K562 (cell line): ENCODE data around the gene DHX29. TPM values are rescaled to one million over a fixed set of nuclear protein-coding genes. Genes with fewer than 3 reads are reported as not detected.

ENCODE experiments used
- ATAC-seq: fragments of 200-7000 bp; cut with Tn5 transposase; 3 replicates; pipeline ENCODE4 v1.9.1; 2020; ENCODE audit warnings: moderate library complexity
- BruUV-seq: library from RNA; stranded (reverse); fragments of 400-500 nt; replicated peaks from 2 replicates; lab custom pipeline; 2021; lab: Mats Ljungman, UMichigan
- CTCF ChIA-PET: fragments of 300-600 bp; formaldehyde crosslinking; extraction: SDS; loops from one replicate; lab custom pipeline; 2021; ENCODE audit warnings: low intra/inter-chr PET ratio; lab: Yijun Ruan, JAX
- POLR2A ChIA-PET: fragments of 300-600, 350-650 bp; sonication (Branson Sonifier 250); formaldehyde crosslinking; extraction: SDS; loops from one replicate; lab custom pipeline; 2021; ENCODE audit warnings: antibody characterized with exemption, inconsistent platforms; lab: Yijun Ruan, JAX
- DNase-seq, 4 experiments: peaks; one replicate each; pipeline versions ENCODE4 v3.0.0 to v3.0.0-alpha.2; 2011 to 2018; ENCODE audit warnings: low spot score in 3 of 4, mixed read lengths in 3 of 4; ENCODE audit errors: extremely low read depth in 1 of 4
- FAIRE-seq: peaks from 2 replicates; lab custom pipeline; 2011; peaks lifted over from hg19 to GRCh38; lab: Jason Lieb, UNC
- H2AFZ ChIP-seq: 2 replicates; pipeline ENCODE4 v1.6.0; 2011; ENCODE audit warnings: low read depth, low read length, control low read depth, inconsistent platforms
- H3K27ac ChIP-seq: fragments of 200-600 bp; 3 replicates; pipeline ENCODE4 v1.8.0; 2011; ENCODE audit warnings: low read depth, mild to moderate bottlenecking, control low read depth, inconsistent platforms, low read length, moderate library complexity, mixed read lengths; ENCODE audit errors: extremely low read depth
- H3K27me3 ChIP-seq, 2 experiments: fragments of 300-600 bp in 1 of 2; 2 replicates in 1 of 2; 3 replicates in 1 of 2; pipeline versions ENCODE4 v1.6.0 to v1.8.0; 2011; ENCODE audit warnings: inconsistent platforms in 2 of 2, low read length in 2 of 2, mild to moderate bottlenecking in 1 of 2, mixed read lengths in 1 of 2, moderate library complexity in 1 of 2; ENCODE audit not compliant: control insufficient read depth in 2 of 2, insufficient read depth in 2 of 2
- H3K36me3 ChIP-seq: fragments of 300-600 bp; 3 replicates; pipeline ENCODE4 v1.8.0; 2011; ENCODE audit warnings: mild to moderate bottlenecking, low read length, inconsistent platforms; ENCODE audit not compliant: control insufficient read depth, insufficient read depth
- H3K4me1 ChIP-seq, 2 experiments: fragments of 200-600 bp in 1 of 2; replicated peaks in 1 of 2; 2 replicates in 1 of 2; 3 replicates in 1 of 2; pipeline versions ENCODE4 v1.5.1 to v1.8.0; 2011; ENCODE audit warnings: inconsistent platforms in 2 of 2, low read length in 2 of 2, mild to moderate bottlenecking in 1 of 2, mixed read lengths in 1 of 2, moderate library complexity in 1 of 2; ENCODE audit not compliant: control insufficient read depth in 2 of 2, insufficient read depth in 2 of 2
- H3K4me2 ChIP-seq: 2 replicates; pipeline ENCODE4 v1.6.1; 2011; ENCODE audit warnings: low read length, control low read depth, inconsistent platforms, mixed read lengths; ENCODE audit not compliant: insufficient read depth
- H3K4me3 ChIP-seq: fragments of 200-600 bp; sonication (generic), shearing (Covaris generic); 2 replicates; pipeline ENCODE4 v1.5.1; 2016; ENCODE audit warnings: control low read depth, inconsistent platforms
- H3K79me2 ChIP-seq: fragments of 200-600 bp; 3 replicates; pipeline ENCODE4 v1.8.0; 2011; ENCODE audit warnings: low read length, inconsistent platforms; ENCODE audit not compliant: control insufficient read depth, insufficient read depth
- H3K9ac ChIP-seq, 2 experiments: 2 replicates each; pipeline versions ENCODE4 v1.6.0 to v1.6.1; 2011; ENCODE audit warnings: low read depth in 2 of 2, low read length in 2 of 2, control low read depth in 1 of 2, inconsistent platforms in 1 of 2, mild to moderate bottlenecking in 1 of 2, mixed read lengths in 1 of 2; ENCODE audit not compliant: insufficient read depth in 1 of 2
- H3K9me1 ChIP-seq: one replicate; pipeline ENCODE4 v1.6.0; 2011; ENCODE audit warnings: inconsistent platforms, mild to moderate bottlenecking, low read length, moderate library complexity; ENCODE audit not compliant: control insufficient read depth, insufficient read depth
- H3K9me3 ChIP-seq: replicated peaks from 2 replicates; pipeline ENCODE4 v1.5.1; 2011; ENCODE audit warnings: low read depth, low read length, inconsistent platforms; ENCODE audit not compliant: control insufficient read depth, insufficient read depth
- H4K20me1 ChIP-seq: replicated peaks from 2 replicates; pipeline ENCODE4 v1.6.1; 2011; ENCODE audit warnings: low read length, inconsistent platforms, mixed read lengths; ENCODE audit not compliant: control insufficient read depth, insufficient read depth
- ARNT ChIP-seq, 2 experiments: fragments of 450-650 bp; IDR thresholded peaks; 2 replicates each; pipeline ENCODE4 v1.6.1; 2016; ENCODE audit warnings: mild to moderate bottlenecking in 1 of 2
- ZC3H4 ChIP-seq: sonication (generic); formaldehyde crosslinking; IDR thresholded peaks from 2 replicates; pipeline ENCODE4 v1.9.0; 2021; ENCODE audit warnings: missing genetic modification reagents, borderline replicate concordance
- ZNF551 ChIP-seq: fragments of 250-450 bp; sonication (Bioruptor Pico); IDR thresholded peaks from 2 replicates; pipeline ENCODE4 v1.5.0; 2021; ENCODE audit warnings: mild to moderate bottlenecking, moderate library complexity
- WGBS: fragments of 100-300 bp; shearing (Covaris generic); methylation state at CpG from one replicate; pipeline ENCODE4 v1.1.6; 2016; ENCODE audit warnings: low coverage, mixed read lengths; ENCODE audit not compliant: insufficient coverage; ENCODE audit errors: missing lambda C conversion rate; 5-methylcytosine and 5-hydroxymethylcytosine counted together
- in situ Hi-C: fragments of 300-500 bp; cut with MboI; formaldehyde crosslinking; loops from 4 replicates; pipeline ENCODE4 v1.15.0; 2018; ENCODE audit warnings: inconsistent platforms, mixed read lengths
- intact Hi-C: fragments of 100-400 bp; cut with micrococcal nuclease; formaldehyde crosslinking; loops from 2 replicates; pipeline ENCODE4 v1.14.2; 2022
- polyA plus RNA-seq, 8 experiments: library from polyadenylated mRNA; depleted of rRNA in 4 of 8; stranded (reverse) in 5 of 8; unstranded in 3 of 8; fragments of >200 nt; fragmentation: Nextera tagmentation in 2 of 8; fragmentation: Illumina TruSeq in 1 of 8; extraction: Ambion mirVana in 2 of 8; extraction: Trizol in 1 of 8; gene quantifications; 2 replicates each; pipeline versions ENCODE4 v1.2.1 to v1.2.3, GENCODE V29; 2011 to 2014; ENCODE audit warnings: inconsistent platforms in 1 of 8, missing spikeins in 1 of 8
- total RNA-seq, 7 experiments: library from RNA; depleted of rRNA in 6 of 7; stranded (reverse); fragments of >200 nt in 6 of 7; fragmentation: Illumina TruSeq in 2 of 7; extraction: Trizol in 2 of 7; gene quantifications; 2 replicates each; pipeline versions ENCODE4 v1.2.1 to v1.2.3, GENCODE V29; 2011 to 2021; ENCODE audit warnings: low replicate concordance in 1 of 7
- TF ChIP-seq, protein P1 (sequence below), 2 experiments: IDR thresholded peaks in 1 of 2; conservative IDR thresholded peaks in 1 of 2; 2 replicates each; pipeline ENCODE4 v1.6.1; 2016; ENCODE audit warnings: low read depth in 2 of 2, mild to moderate bottlenecking in 1 of 2, missing compliant biosample characterization in 1 of 2, missing genetic modification characterization in 1 of 2, moderate library complexity in 1 of 2
- TF ChIP-seq, protein P2 (sequence below), 2 experiments: IDR thresholded peaks; 2 replicates each; pipeline ENCODE4 v1.6.1; 2011; ENCODE audit warnings: borderline replicate concordance in 1 of 2, control low read depth in 1 of 2, low read depth in 1 of 2, low read length in 1 of 2, mild to moderate bottlenecking in 1 of 2, mixed read lengths in 1 of 2, moderate library complexity in 1 of 2; ENCODE audit not compliant: insufficient read depth in 1 of 2, insufficient read length in 1 of 2, poor library complexity in 1 of 2, severe bottlenecking in 1 of 2; ENCODE audit errors: extremely low read depth in 1 of 2
- TF ChIP-seq, protein P3 (sequence below): fragments of 450-650 bp; IDR thresholded peaks from 2 replicates; pipeline ENCODE4 v1.7.1; 2018; ENCODE audit warnings: mild to moderate bottlenecking, low read depth; ENCODE audit not compliant: partially characterized antibody

DHX29 gene
- total and polyA plus RNA-seq, 9 of the 15 experiments (the other 6 are each of a cell fraction or from before 2014, with no cell fraction given): 7.5 to 42.1 (median 25.0) TPM

DNA sequence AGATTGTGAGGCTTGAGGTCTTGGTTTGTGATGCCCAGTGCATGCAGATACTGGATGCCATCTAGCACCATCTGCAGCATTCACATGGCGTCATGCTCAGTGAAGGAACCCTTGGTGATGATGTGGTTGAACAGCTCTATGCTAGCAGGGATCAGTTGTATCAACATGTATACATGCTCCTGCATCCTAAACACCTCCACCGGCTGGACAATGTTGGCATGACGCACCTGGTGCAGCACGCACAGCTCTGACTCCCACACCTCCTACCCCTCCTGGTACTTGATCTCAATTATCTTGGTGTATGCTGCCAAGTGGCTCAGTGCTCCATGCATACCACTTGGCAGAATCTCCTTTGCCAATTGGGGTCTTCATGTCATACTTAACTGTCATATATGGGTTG lies 49.4 kb upstream of the DHX29 start (continued):
- TF ChIP-seq, protein P1, sequence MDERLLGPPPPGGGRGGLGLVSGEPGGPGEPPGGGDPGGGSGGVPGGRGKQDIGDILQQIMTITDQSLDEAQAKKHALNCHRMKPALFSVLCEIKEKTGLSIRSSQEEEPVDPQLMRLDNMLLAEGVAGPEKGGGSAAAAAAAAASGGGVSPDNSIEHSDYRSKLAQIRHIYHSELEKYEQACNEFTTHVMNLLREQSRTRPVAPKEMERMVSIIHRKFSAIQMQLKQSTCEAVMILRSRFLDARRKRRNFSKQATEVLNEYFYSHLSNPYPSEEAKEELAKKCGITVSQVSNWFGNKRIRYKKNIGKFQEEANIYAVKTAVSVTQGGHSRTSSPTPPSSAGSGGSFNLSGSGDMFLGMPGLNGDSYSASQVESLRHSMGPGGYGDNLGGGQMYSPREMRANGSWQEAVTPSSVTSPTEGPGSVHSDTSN (CRISPR knock-in tag; IDR thresholded peaks at IDR 0.05; ENCODE audit: low read depth): no peak
- TF ChIP-seq, protein P1 (tag; conservative IDR thresholded peaks at IDR 0.05; ENCODE audit: low read depth): no peak
- TF ChIP-seq, all 486 proteins: peak for 0

DNA sequence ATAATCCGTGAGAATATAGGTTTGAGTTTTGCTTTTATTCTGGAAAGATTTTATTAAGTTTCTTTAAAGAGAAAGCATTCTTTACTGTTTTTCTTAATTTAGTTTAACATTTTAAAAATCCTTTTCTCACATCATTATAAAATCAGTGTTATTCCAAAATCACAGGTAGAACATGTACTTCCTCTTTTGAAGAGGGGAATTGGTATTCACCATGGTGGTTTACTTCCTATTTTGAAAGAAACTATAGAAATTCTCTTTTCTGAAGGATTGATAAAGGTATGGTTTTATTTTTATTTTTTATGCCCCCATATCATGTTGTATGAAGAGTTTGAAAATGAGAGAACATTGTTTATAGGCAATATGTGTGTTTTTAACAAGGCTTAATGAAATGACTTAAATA lies 43.3 kb upstream of the DHX29 start:
- Histone ChIP-seq H3K4me2 (no peak overlapping the region), H3K4me1 (no peaks in the 10 kb centered on the region), H3K27me3 (no peaks in the 10 kb centered on the region), H4K20me1 (no peaks in the 10 kb centered on the region), H3K9me1 (no peaks in the 10 kb centered on the region), H3K27ac (no peak overlapping the region), H3K9ac (no peak overlapping the region), H3K79me2 (no peaks in the 10 kb centered on the region), H2AFZ (no peak overlapping the region), H3K9me3 (no peaks in the 10 kb centered on the region), H3K4me3 (no peak overlapping the region), H3K36me3 (peaks cover 95% of the 10 kb centered on the region)
- POLR2A ChIA-PET: no interaction called here
- intact Hi-C loops: no loop called here
- CTCF ChIA-PET: no interaction called here
- BruUV-seq: no TSS peak
- no peak for ATAC-seq
- WGBS: 90% methylated on average over 1 of the region's 1 CpG
- TF ChIP-seq, protein P2, sequence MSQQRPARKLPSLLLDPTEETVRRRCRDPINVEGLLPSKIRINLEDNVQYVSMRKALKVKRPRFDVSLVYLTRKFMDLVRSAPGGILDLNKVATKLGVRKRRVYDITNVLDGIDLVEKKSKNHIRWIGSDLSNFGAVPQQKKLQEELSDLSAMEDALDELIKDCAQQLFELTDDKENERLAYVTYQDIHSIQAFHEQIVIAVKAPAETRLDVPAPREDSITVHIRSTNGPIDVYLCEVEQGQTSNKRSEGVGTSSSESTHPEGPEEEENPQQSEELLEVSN (IDR thresholded peaks at IDR 0.05; ENCODE audit: borderline replicate concordance in 1 of 2, extremely low read depth in 1 of 2, insufficient read depth in 1 of 2, insufficient read length in 1 of 2, low read depth in 1 of 2, low read length in 1 of 2, poor library complexity in 1 of 2, severe bottlenecking in 1 of 2): no peak
- TF ChIP-seq ARNT (IDR thresholded peaks at IDR 0.05): no peak
- no peak for TF ChIP-seq ZC3H4
- TF ChIP-seq ZNF551 (CRISPR knock-in tag): no peak
- TF ChIP-seq, protein P3, sequence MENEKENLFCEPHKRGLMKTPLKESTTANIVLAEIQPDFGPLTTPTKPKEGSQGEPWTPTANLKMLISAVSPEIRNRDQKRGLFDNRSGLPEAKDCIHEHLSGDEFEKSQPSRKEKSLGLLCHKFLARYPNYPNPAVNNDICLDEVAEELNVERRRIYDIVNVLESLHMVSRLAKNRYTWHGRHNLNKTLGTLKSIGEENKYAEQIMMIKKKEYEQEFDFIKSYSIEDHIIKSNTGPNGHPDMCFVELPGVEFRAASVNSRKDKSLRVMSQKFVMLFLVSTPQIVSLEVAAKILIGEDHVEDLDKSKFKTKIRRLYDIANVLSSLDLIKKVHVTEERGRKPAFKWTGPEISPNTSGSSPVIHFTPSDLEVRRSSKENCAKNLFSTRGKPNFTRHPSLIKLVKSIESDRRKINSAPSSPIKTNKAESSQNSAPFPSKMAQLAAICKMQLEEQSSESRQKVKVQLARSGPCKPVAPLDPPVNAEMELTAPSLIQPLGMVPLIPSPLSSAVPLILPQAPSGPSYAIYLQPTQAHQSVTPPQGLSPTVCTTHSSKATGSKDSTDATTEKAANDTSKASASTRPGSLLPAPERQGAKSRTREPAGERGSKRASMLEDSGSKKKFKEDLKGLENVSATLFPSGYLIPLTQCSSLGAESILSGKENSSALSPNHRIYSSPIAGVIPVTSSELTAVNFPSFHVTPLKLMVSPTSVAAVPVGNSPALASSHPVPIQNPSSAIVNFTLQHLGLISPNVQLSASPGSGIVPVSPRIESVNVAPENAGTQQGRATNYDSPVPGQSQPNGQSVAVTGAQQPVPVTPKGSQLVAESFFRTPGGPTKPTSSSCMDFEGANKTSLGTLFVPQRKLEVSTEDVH: no peak
- DNase-seq: no peak
- in situ Hi-C loops: no loop called here
- FAIRE-seq: no peak
